Measurements from ENCODE around the gene EIF4G3.

EIF4G3 gene

DNA sequence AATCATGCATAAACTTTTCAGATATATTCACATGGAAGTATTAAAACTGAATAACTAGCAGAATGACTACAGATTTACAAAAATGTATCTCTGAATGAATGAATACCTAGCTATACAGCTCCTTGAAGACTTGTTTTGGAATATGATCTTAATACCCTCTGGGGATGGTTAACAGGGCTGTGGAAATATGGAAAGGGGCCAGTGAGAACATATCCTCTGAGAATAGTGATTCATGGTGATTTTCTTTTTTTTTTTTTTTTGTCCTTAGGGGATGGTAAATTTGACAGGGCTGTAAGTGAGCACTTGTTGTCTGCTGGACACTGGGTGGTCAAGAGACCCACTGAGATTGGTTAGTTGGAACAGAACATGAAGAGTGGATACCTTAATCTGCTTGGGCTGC lies 308.9 kb downstream of the EIF4G3 start:
- DNase-seq: no peak

DNA sequence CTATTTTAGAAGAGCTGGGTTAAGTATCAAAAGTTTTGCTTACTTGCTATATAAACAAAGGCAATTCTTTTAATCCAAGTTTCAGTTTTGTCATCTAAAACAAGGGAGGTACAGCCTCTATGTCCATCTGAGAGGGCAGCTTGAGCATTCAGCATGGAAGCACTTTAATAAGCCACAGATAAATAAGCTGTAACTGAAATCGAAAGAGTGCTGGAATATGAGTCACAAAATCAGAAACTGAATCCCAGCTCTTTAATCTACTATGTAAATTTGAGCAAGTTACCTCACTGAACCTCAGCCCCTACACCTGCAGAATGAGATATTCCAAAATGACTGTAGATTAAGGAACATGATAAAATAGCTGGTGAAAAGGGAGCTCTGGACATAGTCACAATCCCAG lies 309.6 kb downstream of the EIF4G3 start:
- DNase-seq: no peak

DNA sequence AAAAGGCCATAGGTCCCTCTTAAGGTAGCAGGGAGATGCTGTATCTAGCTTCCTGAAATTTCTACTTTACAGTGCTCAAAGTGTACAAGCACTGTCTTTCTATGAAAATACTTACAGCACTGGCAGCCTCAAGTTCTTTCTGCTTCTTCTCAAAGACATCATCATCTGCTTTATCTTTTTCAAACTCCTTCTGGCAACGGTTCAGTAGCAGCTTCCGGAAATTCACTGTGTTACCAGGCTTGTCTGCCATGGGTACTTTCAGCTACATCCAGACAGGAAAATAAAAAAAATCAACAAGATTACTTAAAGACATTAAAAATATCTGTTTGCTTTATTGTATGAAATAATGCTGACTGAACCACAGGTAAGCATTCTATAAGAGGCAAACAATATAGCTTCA lies 311.7 kb downstream of the EIF4G3 start:
- DNase-seq: no peak

DNA sequence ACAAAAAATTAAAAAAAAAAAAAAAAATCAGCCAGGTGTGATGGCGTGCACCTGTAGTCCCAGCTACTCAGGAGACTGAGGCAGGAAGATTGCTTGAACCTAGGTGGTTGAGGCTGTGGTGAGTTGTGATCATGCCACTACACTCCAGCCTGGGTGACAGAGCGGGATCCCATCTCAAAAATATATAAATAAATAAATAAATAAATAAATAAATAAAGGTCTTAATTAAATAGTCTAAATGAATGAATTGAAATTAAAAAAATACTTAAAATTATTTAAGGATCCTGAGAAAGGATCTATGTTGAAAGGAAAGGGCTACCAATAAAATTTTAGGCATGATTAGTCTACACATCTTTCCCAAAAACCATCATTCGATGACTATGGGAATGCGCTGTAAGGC lies 322.2 kb downstream of the EIF4G3 start:
- no peak for DNase-seq

DNA sequence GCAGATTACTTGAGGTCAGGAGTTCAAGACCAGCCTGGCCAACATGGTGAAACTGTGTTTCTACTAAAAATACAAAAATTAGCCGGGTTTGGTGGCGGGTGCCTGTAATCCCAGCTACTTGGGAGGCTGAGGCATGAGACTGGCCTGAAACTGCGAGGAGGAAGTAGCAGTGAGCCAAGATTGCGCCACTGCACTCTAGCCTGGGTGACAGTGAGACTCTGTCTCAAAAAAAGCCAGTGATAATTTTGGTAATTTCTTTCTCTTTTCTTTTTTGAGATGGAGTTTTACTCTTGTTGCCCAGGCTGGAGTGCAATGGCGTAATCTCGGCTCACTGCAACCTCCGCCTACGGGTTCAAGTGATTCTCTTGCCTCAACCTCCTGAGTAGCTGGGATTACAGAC lies 324.9 kb downstream of the EIF4G3 start:
- peak in 3 of 4 experiments; percentile 29 to 73 (median 73) for DNase-seq

DNA sequence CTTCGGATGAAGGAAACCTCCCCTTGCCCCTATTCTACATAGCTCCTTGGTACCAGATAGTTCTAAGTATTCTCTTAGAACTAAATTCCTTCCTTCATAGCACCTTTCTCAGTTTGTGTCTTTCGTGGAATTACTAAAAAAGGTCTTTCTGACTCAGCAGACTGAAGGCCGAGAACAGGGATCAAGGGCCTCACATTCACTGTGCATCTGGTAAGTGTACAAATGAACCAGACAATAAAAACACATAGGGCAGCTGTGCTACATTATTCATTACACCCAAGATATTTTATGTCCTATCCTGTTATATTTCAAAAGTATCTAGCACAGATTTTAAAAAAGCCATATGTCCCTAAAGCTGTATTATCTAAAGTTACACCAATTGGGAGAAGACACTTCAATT lies 326.7 kb downstream of the EIF4G3 start:
- no peak for DNase-seq

DNA sequence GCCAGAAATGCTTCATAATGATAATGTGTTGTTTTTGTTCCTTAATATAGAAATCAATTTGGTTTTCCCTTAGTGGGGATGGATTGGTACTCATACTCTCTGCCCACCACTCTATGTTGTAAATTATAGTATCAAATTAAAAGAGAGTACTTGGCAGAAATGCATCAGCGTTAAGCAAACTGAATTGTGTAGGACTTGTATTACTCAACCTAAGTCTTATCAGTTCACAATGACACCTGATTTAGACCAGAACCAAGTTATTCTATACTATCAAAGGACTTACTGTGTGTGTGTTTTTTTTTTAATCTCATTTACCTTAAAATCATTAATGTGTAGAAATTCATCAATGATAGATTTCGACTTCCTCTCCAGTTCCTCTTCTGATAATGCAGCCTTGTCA lies 327.6 kb downstream of the EIF4G3 start:
- DNase-seq: no peak

DNA sequence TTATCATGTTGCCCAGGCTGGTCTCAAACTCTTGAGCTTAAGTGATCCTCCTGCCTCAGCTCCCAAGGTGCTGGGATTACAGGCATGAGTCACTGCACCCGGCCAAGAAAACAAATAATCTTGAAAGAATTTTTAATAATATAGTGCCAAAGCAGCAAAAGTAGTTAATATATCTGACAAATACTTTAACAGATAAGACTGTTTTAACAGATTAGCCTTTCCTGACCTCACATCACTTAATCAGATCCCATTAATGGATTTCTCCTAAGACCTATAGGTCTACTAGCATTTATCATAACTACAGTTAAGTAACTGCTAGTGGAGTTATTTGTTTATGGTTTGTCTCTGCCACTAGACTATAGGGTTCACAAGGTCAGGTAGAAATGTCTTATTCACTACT lies 328.5 kb downstream of the EIF4G3 start:
- no peak for DNase-seq

DNA sequence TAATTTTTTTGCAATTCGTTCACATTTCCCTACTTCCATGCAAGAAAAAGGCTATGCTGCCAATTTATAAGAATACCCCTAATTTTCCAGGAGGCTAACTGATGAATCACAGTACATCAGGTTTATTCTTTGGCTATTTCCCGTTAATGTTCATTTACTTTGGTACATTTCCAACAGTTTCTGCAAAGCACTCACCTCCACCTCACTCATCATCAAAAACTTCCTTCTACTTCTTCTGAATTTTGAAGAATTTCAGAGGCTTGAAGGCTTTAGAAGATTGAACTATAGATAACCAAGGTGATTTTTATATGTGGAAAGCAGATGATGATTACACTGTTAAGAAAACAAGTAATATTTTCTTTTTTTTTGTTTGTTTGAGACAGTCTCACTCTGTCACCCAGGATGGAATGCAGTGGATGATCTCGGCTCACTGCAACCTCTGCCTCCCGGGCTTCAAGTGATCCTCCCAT lies 329.1 kb downstream of the EIF4G3 start:
- no peak for DNase-seq

DNA sequence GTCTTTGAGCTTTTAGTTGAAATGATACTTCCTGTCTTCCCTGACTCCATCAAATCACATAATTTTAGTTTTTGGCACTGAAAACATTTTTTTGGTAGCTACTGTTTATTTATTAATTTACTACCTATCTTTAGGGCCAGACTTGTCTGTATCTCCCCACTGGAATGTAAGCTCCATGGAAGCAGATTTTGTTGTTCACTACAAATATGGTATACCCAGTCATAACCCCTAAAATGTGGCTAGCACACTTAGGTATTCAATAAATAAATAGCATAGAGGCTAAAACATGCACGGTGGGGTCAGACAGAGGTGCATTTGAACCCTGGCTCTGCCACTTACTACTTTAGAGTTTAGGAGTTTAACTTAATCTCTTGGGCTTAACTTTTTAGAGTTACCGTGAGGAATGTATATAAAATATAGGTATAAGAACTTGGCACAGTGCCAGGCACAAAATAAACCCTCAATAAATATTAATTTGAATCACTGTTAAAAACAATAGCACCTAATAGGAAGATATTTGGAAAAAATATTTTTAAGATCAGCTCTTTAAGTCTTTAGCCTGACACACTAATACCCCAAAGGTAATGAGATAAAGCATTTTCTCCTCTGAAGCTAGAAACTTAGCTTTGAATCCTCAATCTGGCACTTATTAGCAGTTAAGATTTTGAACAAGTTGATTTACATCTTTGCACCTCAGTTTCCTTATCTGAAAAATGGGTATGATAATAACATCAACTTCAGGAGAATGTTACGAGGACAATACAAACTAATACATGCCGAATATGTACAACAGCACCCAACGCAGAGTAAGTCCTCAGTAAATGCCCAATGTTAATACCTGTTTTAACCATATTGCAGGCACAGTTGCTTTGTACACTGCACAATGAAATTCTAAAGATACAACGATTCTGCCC lies 330.0 kb downstream of the EIF4G3 start:
- no peak for DNase-seq

DNA sequence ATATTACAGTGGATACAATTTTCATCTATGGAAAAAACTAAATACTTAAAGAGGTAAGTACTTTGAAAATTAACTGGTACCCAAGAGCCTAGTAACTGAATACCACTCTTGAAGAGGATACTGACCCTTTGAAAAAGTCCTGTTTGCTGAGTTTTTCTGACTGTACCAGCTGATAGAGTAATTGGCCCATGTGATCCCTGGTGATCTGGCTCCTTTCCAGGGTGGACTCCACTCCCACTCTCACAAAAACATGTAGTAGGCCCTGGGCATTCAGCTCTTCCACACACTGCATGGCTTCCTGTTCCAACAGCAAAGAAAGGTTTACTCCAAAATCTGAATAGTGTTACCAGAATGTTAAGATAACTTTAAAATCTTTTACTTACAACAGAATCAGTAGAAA lies 336.0 kb downstream of the EIF4G3 start:
- peak; percentile 7 to 48 (median 39) for DNase-seq

DNA sequence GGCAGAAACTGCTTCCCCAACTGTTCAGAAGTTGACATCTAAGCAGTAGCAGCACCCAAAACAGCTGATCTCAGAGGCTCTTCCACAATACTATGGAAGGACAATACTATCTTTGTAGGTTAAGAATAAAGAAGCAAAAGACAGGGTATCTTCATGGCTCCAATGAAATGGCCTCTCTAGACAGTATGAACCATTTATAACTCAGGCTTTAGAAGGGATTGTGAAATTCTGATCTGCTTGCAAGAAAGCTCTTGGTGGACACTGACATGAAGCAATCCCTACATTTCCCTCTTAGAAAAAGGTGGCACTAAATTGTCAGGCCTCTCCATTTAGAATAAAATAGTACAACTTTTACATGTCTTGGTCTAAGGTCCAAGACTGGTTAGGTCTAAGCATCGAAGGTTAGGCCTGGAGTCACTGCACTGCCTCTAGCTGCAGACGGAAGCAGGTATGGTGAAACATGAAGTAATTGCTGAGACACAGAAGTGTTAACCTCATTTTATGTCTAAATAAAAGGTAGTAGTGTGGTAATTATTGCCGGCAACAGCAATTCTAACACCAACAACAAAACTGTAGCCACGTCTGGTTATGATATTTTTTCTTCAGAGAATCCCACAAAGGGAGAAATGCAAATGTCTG lies 339.0 kb downstream of the EIF4G3 start:
- no peak for DNase-seq

DNA sequence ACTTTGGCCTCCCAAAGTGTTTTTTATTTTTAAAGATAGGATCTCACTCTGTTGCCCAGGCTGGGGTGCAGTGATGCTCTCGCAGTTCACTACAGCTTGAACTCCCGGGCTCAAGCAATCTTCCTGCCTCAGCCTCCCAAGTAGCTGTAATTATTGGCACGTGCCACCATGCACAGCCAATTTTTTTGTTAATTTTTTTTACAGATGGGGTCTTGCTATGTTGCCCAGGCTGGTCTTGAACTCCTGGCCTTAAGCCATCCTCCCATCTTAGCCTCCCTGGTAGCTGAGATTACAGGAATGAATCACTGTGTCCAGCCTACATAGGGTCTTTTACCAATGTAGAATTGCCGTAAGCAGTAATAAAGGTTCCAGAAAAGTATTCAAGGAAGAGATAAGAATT lies 340.5 kb downstream of the EIF4G3 start:
- DNase-seq: no peak

DNA sequence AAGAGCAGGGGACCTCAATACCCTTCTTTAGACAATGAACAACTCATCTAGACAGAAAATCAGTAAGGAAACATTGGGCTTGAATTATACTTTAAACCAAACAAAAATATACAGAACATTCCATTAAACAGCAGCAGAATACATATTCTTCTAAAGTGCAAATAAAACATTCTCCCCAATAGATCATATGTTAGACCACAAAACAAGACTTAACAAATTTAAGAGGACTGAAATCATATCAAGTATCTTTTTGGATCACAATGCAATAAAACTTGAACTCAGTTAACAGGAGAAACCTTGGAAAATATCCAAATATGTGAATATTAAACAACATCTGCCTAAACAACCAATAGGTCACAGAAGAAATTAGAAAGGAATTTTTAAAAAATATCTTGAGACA lies 341.9 kb downstream of the EIF4G3 start:
- DNase-seq: no peak

DNA sequence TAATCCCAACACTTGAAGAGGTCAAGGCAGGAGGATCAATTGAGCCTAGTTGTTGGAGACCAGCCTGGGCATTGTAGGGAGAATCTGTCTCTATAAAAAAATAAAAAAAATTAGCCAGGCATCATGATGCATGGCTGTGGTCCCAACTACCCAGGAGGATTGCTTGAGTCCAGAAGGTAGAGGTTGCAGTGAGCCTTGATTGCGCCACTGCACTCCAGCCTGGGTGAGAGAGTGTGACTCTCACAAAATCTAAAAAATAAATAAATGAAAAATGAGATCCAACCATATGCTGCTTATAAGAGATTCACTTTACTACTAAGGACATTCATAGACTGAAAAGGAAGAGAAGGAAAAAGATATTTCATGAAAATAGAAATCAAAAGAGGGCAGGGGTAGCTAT lies 342.5 kb downstream of the EIF4G3 start:
- no peak for DNase-seq

DNA sequence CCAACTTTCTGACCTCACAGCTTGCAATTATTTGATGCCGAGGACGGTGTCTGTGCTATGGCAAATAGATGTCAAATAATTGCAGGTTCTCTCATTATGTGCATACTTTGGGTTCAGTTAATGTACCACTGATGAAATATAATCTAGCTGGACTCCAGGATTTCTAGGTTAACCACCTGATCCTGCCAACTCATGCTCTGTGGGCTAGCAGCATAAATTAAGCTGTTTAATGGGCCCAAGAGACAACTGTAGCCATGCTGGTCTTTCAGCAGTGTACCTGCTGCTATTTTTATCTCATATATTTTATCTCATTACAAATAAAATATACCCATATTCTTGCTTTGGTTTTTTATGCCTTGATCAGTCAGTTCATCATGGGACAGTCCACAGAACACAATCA lies 346.3 kb downstream of the EIF4G3 start:
- no peak for DNase-seq

DNA sequence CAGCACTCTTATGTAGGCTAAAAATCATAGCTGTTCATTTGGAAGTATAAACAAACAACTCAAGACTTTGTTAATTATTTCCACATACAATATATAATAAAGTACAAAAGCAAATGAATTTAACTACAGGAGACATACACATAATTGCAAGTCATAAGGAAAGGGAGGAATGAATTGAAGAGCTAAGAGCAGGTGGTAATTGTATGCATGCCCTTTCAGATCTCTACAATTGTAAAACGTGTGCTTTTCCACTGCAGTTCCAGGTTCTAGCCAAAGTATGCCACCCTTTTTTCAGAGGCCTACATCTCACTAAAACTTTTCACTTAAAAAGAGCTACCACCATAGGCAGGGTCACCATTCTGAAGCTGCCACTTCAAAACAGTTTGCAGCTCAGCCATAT lies 346.8 kb downstream of the EIF4G3 start:
- no peak for DNase-seq

DNA sequence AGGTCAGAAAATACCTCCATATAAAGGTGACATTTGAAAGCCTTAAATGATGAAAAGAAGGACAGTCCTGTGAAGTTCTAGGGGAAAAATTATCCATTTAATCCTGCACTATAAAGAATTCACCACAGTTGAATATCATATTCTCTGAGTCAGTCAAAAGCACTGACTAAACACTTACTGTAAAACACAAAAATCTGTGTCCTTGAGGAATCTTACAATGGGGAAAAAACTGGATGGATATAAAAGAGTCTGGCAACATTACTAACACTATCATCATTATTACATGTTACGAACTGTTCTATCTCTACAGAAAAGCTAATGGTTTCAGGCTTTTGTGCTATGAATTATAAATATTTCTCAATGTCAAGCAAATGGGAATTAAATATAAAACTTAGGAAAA lies 347.2 kb downstream of the EIF4G3 start:
- no peak for DNase-seq

DNA sequence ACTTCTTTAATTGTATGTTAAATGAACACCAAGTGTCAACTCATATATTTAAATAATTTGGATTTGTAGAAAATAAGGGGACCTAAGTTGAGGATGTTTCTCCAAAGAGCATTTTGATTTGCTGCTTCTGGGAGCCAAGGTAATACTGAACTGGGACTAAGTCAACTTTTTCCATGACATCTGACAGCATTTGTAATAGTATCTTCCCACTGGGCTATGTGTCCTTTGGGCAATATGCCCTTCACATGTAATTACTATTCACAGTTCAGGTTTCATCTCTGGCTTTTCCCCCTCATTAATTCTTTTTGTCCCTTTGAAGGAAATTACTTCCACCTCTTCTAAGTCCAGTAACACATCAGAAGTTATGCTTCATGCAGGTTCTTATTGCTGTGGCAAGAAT lies 352.9 kb downstream of the EIF4G3 start:
- no peak for DNase-seq

DNA sequence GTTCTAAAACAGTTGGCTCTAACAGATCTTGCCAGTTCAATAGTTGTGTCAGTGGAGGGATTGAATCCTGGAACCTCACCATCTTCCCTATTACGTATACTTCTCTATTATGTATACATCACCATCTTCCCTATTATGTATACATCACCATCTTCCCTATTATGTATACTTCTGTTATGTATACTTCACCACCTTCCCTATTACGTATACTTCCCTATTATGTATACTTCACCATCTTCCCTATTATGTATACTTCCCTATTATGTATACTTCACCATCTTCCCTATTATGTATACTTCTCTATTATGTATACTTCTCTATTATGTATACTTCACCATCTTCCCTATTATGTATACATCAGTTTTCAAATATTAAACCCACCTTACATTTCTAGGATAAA lies 355.2 kb downstream of the EIF4G3 start:
- peak in 2 of 4 experiments; percentile 49 to 50 for DNase-seq

DNA sequence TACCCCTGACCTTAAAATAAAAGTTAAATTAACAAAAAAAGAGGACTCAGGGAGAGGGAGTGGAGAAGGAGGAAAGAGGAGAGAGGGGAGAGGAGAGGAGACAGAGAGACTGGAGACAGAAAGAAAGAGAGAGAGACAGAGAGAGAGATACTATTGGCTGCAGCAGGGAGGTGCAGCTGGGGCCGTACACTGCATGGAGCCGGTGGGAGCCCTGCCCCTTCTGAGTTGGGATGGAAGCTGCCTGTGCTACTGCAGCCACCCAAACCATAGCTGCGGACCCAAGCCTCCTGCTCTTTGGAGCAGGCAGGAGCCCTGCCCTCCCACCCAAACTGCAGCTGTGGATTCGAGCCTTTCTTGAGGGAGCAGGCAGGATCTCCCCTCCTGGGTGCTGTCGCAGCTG lies 356.9 kb downstream of the EIF4G3 start:
- DNase-seq: no peak

DNA sequence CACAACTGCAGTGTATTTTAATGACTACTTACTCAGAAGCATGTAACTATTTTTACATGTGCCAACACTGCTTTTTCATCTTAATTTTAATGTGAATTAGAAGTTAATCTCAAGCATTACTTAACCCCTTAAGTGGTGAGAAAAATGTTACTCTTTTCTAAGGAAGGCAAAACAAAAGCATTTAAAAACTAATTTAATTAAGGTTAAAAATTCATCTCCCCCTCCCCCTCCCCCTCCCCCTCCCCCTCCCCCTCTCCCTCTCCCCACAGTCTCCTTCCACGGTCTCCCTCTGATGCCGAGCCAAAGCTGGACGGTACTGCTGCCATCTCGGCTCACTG lies 362.2 kb downstream of the EIF4G3 start:
- DNase-seq: no peak

DNA sequence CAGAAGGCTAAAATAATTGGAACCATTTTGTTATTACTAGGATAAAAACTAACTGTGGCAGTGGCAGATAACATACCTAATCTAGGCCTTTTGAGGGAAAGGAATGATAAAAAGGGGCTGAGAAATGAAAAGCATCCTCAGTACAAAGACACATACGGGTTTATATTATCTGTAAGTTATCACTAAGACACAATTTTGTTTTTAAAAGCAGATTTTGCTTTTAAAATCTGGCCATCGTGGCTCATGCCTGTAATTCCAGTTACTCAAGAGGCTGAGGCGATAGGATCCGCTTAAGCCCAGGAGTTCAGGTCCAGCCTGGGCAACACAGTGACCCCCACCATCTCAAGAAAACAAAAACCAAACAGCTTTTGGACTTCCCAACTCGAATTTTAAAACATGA lies 364.8 kb downstream of the EIF4G3 start:
- no peak for DNase-seq

DNA sequence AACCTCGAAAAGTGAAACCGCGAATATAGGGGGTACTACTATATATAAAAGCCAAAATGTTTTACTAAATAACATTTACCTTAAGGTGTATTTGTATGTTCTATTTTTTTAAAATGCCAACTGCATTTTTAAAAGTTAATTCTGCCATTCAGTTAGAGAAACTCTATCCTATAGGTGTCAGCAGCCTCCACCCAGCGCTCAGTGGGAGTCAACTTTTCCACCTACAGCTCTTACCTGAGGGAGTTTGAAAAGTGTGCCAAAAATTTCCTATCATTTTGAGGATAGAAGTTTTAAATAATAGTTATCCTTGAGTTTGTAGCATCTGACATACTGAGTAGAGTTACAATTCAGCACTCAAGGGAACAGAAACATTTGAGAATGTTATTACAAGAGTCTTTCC lies 383.5 kb downstream of the EIF4G3 start:
- DNase-seq: no peak
